Measurements from ENCODE around the gene ITGB6. TPM values are rescaled to one million over a fixed set of nuclear protein-coding genes. Genes with fewer than 3 reads are reported as not detected.

ITGB6 gene
- total RNA-seq, 1 experiment from 2014 or later, result 84.8 TPM

GRCh38 chr2:160207271-160207670, 7.2 kb upstream of the ITGB6 start:
- H3K27ac Mint-ChIP-seq (ENCODE audit: unreplicated experiment), result peak overlapping the region; percentile 96
- CTCF ChIA-PET, result interaction anchor here (1.2 to 3.5 kb wide), 3 partner anchors 9 to 63 kb away, joined by 3 to 29 read pairs (median 5); no protein-coding TSS in a partner anchor
- H3K4me3 Mint-ChIP-seq (ENCODE audit: low read depth, unreplicated experiment), result peak overlapping the region; percentile 59
- H3K36me3 Mint-ChIP-seq (ENCODE audit: insufficient read depth, unreplicated experiment), result peaks cover 30% of the 10 kb centered on the region
- H3K9me3 Mint-ChIP-seq (ENCODE audit: low read depth, unreplicated experiment), result no peaks in the 10 kb centered on the region
- peaks cover 78% of the 10 kb centered on the region for H3K4me1 Mint-ChIP-seq (ENCODE audit: low read depth, unreplicated experiment)
- H3K27me3 Mint-ChIP-seq (ENCODE audit: unreplicated experiment), result no peaks in the 10 kb centered on the region
- TF ChIP-seq, protein P1, sequence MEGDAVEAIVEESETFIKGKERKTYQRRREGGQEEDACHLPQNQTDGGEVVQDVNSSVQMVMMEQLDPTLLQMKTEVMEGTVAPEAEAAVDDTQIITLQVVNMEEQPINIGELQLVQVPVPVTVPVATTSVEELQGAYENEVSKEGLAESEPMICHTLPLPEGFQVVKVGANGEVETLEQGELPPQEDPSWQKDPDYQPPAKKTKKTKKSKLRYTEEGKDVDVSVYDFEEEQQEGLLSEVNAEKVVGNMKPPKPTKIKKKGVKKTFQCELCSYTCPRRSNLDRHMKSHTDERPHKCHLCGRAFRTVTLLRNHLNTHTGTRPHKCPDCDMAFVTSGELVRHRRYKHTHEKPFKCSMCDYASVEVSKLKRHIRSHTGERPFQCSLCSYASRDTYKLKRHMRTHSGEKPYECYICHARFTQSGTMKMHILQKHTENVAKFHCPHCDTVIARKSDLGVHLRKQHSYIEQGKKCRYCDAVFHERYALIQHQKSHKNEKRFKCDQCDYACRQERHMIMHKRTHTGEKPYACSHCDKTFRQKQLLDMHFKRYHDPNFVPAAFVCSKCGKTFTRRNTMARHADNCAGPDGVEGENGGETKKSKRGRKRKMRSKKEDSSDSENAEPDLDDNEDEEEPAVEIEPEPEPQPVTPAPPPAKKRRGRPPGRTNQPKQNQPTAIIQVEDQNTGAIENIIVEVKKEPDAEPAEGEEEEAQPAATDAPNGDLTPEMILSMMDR (IDR thresholded peaks at IDR 0.05; ENCODE audit: unreplicated experiment), result no peak
- intact Hi-C loops (cut with micrococcal nuclease; ENCODE audit: unreplicated experiment), result loop anchor here (5.0 kb wide), 2 partner anchors 35 to 65 kb away; no protein-coding TSS in a partner anchor
- DNase-seq, result no peak
- BruUV-seq (replicated peaks), result no TSS peak

- H3K27ac Mint-ChIP-seq (ENCODE audit: unreplicated experiment), result no peak overlapping the region
- no TSS peak for BruUV-seq (replicated peaks)
- intact Hi-C loops (cut with micrococcal nuclease; ENCODE audit: unreplicated experiment), result loop anchor here (5.0 kb wide), 2 partner anchors 36 to 66 kb away; no protein-coding TSS in a partner anchor
- TF ChIP-seq, protein P1 (IDR thresholded peaks at IDR 0.05; ENCODE audit: unreplicated experiment), result no peak
- CTCF ChIA-PET, result interaction anchor here (0.9 to 1.7 kb wide), 5 partner anchors 18 to 64 kb away, joined by 3 to 9 read pairs (median 4); no protein-coding TSS in a partner anchor
- DNase-seq, result no peak
- peaks cover 78% of the 10 kb centered on the region for H3K4me1 Mint-ChIP-seq (ENCODE audit: low read depth, unreplicated experiment)
- no peak overlapping the region for H3K4me3 Mint-ChIP-seq (ENCODE audit: low read depth, unreplicated experiment)
- H3K36me3 Mint-ChIP-seq (ENCODE audit: insufficient read depth, unreplicated experiment), result peaks cover 30% of the 10 kb centered on the region
- H3K9me3 Mint-ChIP-seq (ENCODE audit: low read depth, unreplicated experiment), result no peaks in the 10 kb centered on the region
- H3K27me3 Mint-ChIP-seq (ENCODE audit: unreplicated experiment), result no peaks in the 10 kb centered on the region
Observed at GRCh38 chr2:160206436-160206835, 6.4 kb upstream of the ITGB6 start.

DNA sequence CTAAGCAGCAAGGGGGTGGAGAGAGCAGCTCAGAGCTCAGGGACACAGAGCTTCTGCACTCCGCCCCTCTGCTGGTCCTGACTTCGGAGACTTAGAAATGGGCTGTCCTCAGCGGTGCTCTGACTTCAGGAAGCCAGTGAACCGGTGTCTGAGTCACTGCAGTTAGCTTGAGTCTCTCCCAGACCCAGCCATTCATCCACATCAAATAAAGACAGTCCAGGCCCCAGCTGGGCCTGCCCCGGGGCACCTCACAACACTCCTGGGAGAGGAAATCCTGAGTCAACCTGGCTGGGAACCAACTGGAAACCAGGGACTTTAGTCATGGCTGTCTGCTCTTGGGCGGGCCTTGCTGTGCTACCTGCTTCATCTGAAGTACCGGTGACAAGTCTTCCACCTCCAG, 5.4 kb upstream of the ITGB6 start:
- peaks cover 28% of the 10 kb centered on the region for H3K36me3 Mint-ChIP-seq (ENCODE audit: insufficient read depth, unreplicated experiment)
- CTCF ChIA-PET, result interaction anchor here (0.7 to 1.7 kb wide), 11 partner anchors 15 to 825 kb away, joined by 3 to 9 read pairs (median 4); no protein-coding TSS in a partner anchor
- H3K9me3 Mint-ChIP-seq (ENCODE audit: low read depth, unreplicated experiment), result no peaks in the 10 kb centered on the region

DNA sequence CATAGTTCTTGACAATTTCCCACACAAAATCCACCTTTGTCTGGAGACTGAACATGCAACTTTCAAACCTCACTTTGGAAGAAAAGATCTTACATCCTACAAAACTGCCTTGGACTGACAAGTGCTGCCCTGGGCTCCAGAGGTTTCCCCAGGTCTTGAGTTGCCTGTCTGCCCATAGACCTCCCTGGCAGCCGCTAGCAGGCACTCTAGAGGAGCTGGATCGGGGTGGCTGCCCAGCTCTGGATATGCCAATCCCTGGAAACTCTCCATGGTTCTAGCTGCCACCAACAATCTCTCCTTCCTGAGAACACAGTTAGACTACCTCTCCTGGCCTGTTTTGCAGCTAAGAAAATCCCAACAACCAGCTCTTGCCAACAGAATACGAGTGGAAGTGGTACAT, 3.4 kb upstream of the ITGB6 start:
- no TSS peak for BruUV-seq (replicated peaks)
- Mint-ChIP-seq H3K9me3 (ENCODE audit: low read depth, unreplicated experiment) (no peaks in the 10 kb centered on the region), H3K27ac (ENCODE audit: unreplicated experiment) (peak overlapping the region; percentile 90), H3K27me3 (ENCODE audit: unreplicated experiment) (no peaks in the 10 kb centered on the region), H3K4me3 (ENCODE audit: low read depth, unreplicated experiment) (no peak overlapping the region), H3K36me3 (ENCODE audit: insufficient read depth, unreplicated experiment) (peaks cover 37% of the 10 kb centered on the region), H3K4me1 (ENCODE audit: low read depth, unreplicated experiment) (peaks cover 57% of the 10 kb centered on the region)
- intact Hi-C loops (cut with micrococcal nuclease; ENCODE audit: unreplicated experiment), result no loop called here
- DNase-seq, result no peak
- TF ChIP-seq, protein P1 (IDR thresholded peaks at IDR 0.05; ENCODE audit: unreplicated experiment), result no peak
- CTCF ChIA-PET, result no interaction called here

More for the DNA sequence above, 5.4 kb upstream of the ITGB6 start:
- intact Hi-C loops (cut with micrococcal nuclease; ENCODE audit: unreplicated experiment), result loop anchor here (5.0 kb wide), 2 partner anchors 37 to 67 kb away; no protein-coding TSS in a partner anchor
- H3K27ac Mint-ChIP-seq (ENCODE audit: unreplicated experiment), result peak overlapping the region; percentile 90
- H3K27me3 Mint-ChIP-seq (ENCODE audit: unreplicated experiment), result no peaks in the 10 kb centered on the region
- BruUV-seq (replicated peaks), result no TSS peak
- H3K4me1 Mint-ChIP-seq (ENCODE audit: low read depth, unreplicated experiment), result peaks cover 73% of the 10 kb centered on the region
- DNase-seq, result peak; percentile 94
- peak overlapping the region; percentile 57 for H3K4me3 Mint-ChIP-seq (ENCODE audit: low read depth, unreplicated experiment)
- TF ChIP-seq, protein P1 (IDR thresholded peaks at IDR 0.05; ENCODE audit: unreplicated experiment), result no peak

Data from Calu3 (cell line).